D341Med (cell line): ENCODE results near the gene CA5B.
"Not testable (repeated sequence)": the region's sequence is repeated elsewhere in the genome, so short reads cannot be mapped to it uniquely, and the experiment has no call there.

Experiments used
- DNase-seq: peaks from one replicate; pipeline ENCODE4 v3.0.0; 2012; ENCODE audit warnings: low spot score

CA5B gene

GRCh38 chrX:15737959-15738902 lies at the start of gene CA5B:
CA5B (plus strand) TSS chrX:15738270; CDS start chrX:15750024, 11,754 bp downstream.
- peak; percentile 92 for DNase-seq

GRCh38 chrX:15694941-15695451 lies 43.1 kb upstream of the CA5B start:
- DNase-seq: no peak

- no peak for DNase-seq
Measured at GRCh38 chrX:15696516-15696915, 41.6 kb upstream of the CA5B start.

GRCh38 chrX:15702488-15703371 lies 35.3 kb upstream of the CA5B start:
- no peak for DNase-seq

- DNase-seq: not testable (repeated sequence)
Measured at GRCh38 chrX:15703809-15704208, 34.3 kb upstream of the CA5B start.

GRCh38 chrX:15704273-15704672 lies 33.8 kb upstream of the CA5B start:
- DNase-seq: not testable (repeated sequence)

GRCh38 chrX:15714529-15714928 lies 23.5 kb upstream of the CA5B start:
- no peak for DNase-seq

- no peak for DNase-seq
Measured at GRCh38 chrX:15718283-15718970, 19.6 kb upstream of the CA5B start.

- no peak for DNase-seq
Measured at GRCh38 chrX:15719324-15719968, 18.6 kb upstream of the CA5B start.

GRCh38 chrX:15721911-15722310 lies 16.2 kb upstream of the CA5B start:
- no peak for DNase-seq

- no peak for DNase-seq
Measured at GRCh38 chrX:15723887-15724517, 14.1 kb upstream of the CA5B start.

- DNase-seq: no peak
Measured at GRCh38 chrX:15724911-15725310, 13.2 kb upstream of the CA5B start.

GRCh38 chrX:15731368-15731767 lies 6.7 kb upstream of the CA5B start:
- DNase-seq: not testable (repeated sequence)

- no peak for DNase-seq
Measured at GRCh38 chrX:15737190-15737958, 696 bp upstream of the CA5B start.

GRCh38 chrX:15739886-15740285 lies 1.8 kb downstream of the CA5B start:
- no peak for DNase-seq

GRCh38 chrX:15744181-15744867 lies 6.3 kb downstream of the CA5B start:
- no peak for DNase-seq

- DNase-seq: no peak
Measured at GRCh38 chrX:15745179-15745578, 7.1 kb downstream of the CA5B start.

GRCh38 chrX:15746651-15747050 lies 8.6 kb downstream of the CA5B start:
- not testable (repeated sequence) for DNase-seq

- no peak for DNase-seq
Measured at GRCh38 chrX:15747626-15748173, 9.6 kb downstream of the CA5B start.
